Measurements from ENCODE around the gene PHKB. TPM values are rescaled to one million over a fixed set of nuclear protein-coding genes. Genes with fewer than 3 reads are reported as not detected.
"Not testable (repeated sequence)": the region's sequence is repeated elsewhere in the genome, so short reads cannot be mapped to it uniquely, and the experiment has no call there.

Gene PHKB
- polyA plus RNA-seq, 2 donors, result 19.5 to 21.2 TPM

DNA sequence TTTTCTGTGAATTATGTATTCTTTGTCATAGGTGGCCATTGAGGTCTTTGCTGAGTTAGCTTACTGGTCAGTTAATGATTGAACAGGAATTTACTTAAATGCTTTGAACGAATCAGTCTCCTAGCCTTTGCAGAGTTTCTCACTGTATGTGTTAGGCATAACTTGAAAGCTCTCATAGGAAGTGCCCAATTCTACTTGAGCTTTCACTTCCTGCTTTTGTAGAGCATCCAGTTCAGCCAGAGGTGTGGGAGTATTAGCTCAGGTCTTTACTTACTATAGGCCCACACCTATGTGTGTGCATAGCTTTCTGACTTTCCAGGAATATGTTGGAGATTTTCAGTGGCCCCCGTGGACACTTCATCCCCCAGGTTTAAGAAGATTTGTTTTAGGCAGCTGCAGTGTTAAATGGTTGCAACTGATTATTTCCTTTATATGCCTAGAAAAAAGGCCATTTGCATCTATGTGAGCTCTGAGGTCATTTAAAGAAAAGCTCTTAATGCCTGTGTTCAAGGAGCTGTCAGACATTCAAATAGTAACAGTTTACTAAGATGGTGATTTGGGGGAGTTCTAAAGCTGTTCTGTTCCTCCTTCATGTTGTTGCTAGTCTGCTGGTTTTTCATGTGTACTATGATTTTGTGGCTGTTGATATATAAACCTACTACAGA, 62.3 kb downstream of the PHKB start:
- H3K27ac ChIP-seq (ENCODE audit: low read depth in 2 of 2, low read length in 1 of 2), result no peak overlapping the region
- 64 to 72% methylated on average over 2 of the region's 2 CpGs for WGBS, 2 donors
- H3K36me3 ChIP-seq (ENCODE audit: control insufficient read depth in 2 of 2, insufficient read depth in 2 of 2, low read length in 1 of 2), result peaks cover 0 to 2% of the 10 kb centered on the region in 2 donors
- no peaks in the 10 kb centered on the region for H3K9me3 ChIP-seq (ENCODE audit: control insufficient read depth in 2 of 2, insufficient read depth in 1 of 2, low read depth in 1 of 2, low read length in 1 of 2)
- H3K4me3 ChIP-seq (ENCODE audit: low read depth in 1 of 2, low read length in 2 of 2), result no peak overlapping the region
- no peaks in the 10 kb centered on the region for H3K27me3 ChIP-seq (ENCODE audit: control insufficient read depth in 1 of 2, insufficient read depth in 2 of 2, low read length in 2 of 2)
- peaks cover 0 to 2% of the 10 kb centered on the region in 2 donors for H3K4me1 ChIP-seq (ENCODE audit: control insufficient read depth in 2 of 2, insufficient read depth in 2 of 2, low read length in 1 of 2)

DNA sequence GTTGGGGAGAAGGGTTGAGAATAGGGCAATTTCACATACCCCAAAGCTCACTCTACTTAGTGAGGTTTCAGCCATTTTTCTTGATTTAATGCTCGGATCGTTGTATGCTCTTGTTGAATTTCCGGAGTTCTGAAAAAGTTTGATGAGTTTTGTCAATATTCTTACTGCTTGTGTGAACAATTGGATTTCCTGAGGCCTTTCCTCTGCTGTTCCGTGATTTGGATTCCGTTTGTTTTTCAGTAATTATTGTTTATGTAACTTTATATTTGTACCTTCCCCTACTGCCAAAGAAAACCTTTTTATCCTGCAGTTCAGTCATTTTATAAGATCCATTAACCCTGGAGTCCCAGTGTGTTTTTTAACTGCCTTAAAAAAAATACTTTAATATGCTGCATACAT, 62.9 kb downstream of the PHKB start:
- Histone ChIP-seq H3K4me3 (ENCODE audit: low read depth in 1 of 2, low read length in 2 of 2) (no peak overlapping the region), H3K27me3 (ENCODE audit: control insufficient read depth in 1 of 2, insufficient read depth in 2 of 2, low read length in 2 of 2) (no peaks in the 10 kb centered on the region), H3K27ac (ENCODE audit: low read depth in 2 of 2, low read length in 1 of 2) (no peak overlapping the region), H3K9me3 (ENCODE audit: control insufficient read depth in 2 of 2, insufficient read depth in 1 of 2, low read depth in 1 of 2, low read length in 1 of 2) (no peaks in the 10 kb centered on the region), H3K36me3 (ENCODE audit: control insufficient read depth in 2 of 2, insufficient read depth in 2 of 2, low read length in 1 of 2) (peaks cover 0 to 2% of the 10 kb centered on the region in 2 donors), H3K4me1 (ENCODE audit: control insufficient read depth in 2 of 2, insufficient read depth in 2 of 2, low read length in 1 of 2) (peaks cover 0 to 2% of the 10 kb centered on the region in 2 donors)
- 79 to 82% methylated on average over 5 of the region's 5 CpGs for WGBS, 2 donors

DNA sequence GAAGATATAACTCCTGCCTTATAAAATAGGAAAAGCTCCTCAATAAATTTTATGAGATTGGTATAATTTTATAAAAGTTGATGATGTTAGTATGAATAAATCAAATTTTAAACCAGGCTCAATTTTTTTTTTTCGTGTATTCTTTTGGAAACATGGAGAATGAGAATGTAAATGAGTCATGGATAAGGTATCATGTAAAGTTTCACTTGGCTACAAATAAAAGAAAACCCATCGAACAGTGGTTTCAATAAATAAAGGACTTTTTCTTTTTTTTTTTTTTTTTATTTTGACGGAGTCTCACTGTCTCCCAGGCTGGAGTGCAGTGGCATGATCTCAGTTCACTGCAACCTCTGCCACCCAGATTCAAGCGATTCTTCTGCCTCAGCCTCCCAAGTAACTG, 67.3 kb downstream of the PHKB start:
- Histone ChIP-seq H3K27ac (ENCODE audit: low read depth in 2 of 2, low read length in 1 of 2) (no peak overlapping the region), H3K27me3 (ENCODE audit: control insufficient read depth in 1 of 2, insufficient read depth in 2 of 2, low read length in 2 of 2) (no peaks in the 10 kb centered on the region), H3K4me1 (ENCODE audit: control insufficient read depth in 2 of 2, insufficient read depth in 2 of 2, low read length in 1 of 2) (peaks cover 0 to 2% of the 10 kb centered on the region in 2 donors), H3K9me3 (ENCODE audit: control insufficient read depth in 2 of 2, insufficient read depth in 1 of 2, low read depth in 1 of 2, low read length in 1 of 2) (peaks cover 0 to 4% of the 10 kb centered on the region in 2 donors), H3K36me3 (ENCODE audit: control insufficient read depth in 2 of 2, insufficient read depth in 2 of 2, low read length in 1 of 2) (peaks cover 0 to 6% of the 10 kb centered on the region in 2 donors), H3K4me3 (ENCODE audit: low read depth in 1 of 2, low read length in 2 of 2) (no peak overlapping the region)
- 71 to 79% methylated on average over 4 of the region's 4 CpGs for WGBS, 2 donors

DNA sequence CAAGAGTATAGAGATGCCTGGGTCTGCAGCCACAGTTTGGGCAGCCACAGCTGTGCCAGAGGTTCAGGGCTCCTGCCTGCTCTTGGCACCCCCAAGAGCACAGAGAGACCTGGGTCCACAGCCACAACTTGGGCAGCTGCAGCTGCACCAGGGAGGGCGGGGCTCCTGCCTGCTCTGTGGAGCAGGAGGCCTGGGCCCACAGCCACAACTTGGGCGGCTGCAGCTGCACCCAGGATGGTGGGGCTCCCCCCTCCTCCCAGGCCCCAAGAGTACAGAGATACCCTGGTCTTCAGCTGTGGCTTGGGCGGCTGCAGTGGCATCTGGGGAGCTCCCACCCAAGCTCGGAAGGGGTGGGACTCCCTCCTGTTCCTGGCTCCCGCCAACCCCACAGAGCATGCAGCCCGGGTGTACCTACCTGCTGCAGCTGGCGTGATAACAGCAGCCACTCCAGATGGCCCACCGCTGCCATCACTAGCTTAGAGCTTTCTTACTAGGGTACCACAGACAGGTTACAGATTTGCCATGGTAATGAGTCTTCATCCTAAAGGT, 72.7 kb downstream of the PHKB start:
- H3K9me3 ChIP-seq (ENCODE audit: control insufficient read depth in 2 of 2, insufficient read depth in 1 of 2, low read depth in 1 of 2, low read length in 1 of 2), result peaks cover 0 to 4% of the 10 kb centered on the region in 2 donors
- WGBS, 2 donors, result 97% methylated on average over 7 to 8 of the region's 8 CpGs
- H3K4me3 ChIP-seq (ENCODE audit: low read depth in 1 of 2, low read length in 2 of 2), result no peak overlapping the region
- H3K4me1 ChIP-seq (ENCODE audit: control insufficient read depth in 2 of 2, insufficient read depth in 2 of 2, low read length in 1 of 2), result no peaks in the 10 kb centered on the region
- H3K27ac ChIP-seq (ENCODE audit: low read depth in 2 of 2, low read length in 1 of 2), result no peak overlapping the region
- peaks cover 3 to 6% of the 10 kb centered on the region in 2 donors for H3K36me3 ChIP-seq (ENCODE audit: control insufficient read depth in 2 of 2, insufficient read depth in 2 of 2, low read length in 1 of 2)
- no peaks in the 10 kb centered on the region for H3K27me3 ChIP-seq (ENCODE audit: control insufficient read depth in 1 of 2, insufficient read depth in 2 of 2, low read length in 2 of 2)

DNA sequence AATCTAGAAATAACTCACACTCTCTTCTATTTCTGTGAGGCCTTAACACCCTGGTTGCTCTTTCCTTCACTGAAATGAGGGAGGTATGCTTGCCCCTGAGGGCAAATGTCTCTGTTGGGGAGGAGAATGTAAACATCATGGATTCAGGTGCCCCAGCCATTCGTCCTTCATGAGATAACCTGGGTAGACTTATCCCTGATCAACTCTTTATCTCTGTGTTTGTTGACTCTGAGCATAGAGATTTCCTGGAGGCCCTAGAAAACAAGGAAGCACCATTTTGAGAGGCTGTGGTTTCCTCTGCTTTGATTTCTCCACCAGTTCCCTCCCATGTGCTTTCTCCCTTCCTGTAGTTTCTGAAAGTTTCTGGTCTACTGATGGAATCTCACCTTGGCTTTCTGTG, 77.3 kb downstream of the PHKB start:
- H3K36me3 ChIP-seq (ENCODE audit: control insufficient read depth in 2 of 2, insufficient read depth in 2 of 2, low read length in 1 of 2), result peaks cover 0 to 3% of the 10 kb centered on the region in 2 donors
- whole genome bisulfite sequencing, 2 donors, result 58 to 68% methylated on average over 1 of the region's 1 CpG
- H3K4me1 ChIP-seq (ENCODE audit: control insufficient read depth in 2 of 2, insufficient read depth in 2 of 2, low read length in 1 of 2), result no peaks in the 10 kb centered on the region
- H3K9me3 ChIP-seq (ENCODE audit: control insufficient read depth in 2 of 2, insufficient read depth in 1 of 2, low read depth in 1 of 2, low read length in 1 of 2), result no peaks in the 10 kb centered on the region
- no peak overlapping the region for H3K27ac ChIP-seq (ENCODE audit: low read depth in 2 of 2, low read length in 1 of 2)
- no peak overlapping the region for H3K4me3 ChIP-seq (ENCODE audit: low read depth in 1 of 2, low read length in 2 of 2)
- H3K27me3 ChIP-seq (ENCODE audit: control insufficient read depth in 1 of 2, insufficient read depth in 2 of 2, low read length in 2 of 2), result no peaks in the 10 kb centered on the region

DNA sequence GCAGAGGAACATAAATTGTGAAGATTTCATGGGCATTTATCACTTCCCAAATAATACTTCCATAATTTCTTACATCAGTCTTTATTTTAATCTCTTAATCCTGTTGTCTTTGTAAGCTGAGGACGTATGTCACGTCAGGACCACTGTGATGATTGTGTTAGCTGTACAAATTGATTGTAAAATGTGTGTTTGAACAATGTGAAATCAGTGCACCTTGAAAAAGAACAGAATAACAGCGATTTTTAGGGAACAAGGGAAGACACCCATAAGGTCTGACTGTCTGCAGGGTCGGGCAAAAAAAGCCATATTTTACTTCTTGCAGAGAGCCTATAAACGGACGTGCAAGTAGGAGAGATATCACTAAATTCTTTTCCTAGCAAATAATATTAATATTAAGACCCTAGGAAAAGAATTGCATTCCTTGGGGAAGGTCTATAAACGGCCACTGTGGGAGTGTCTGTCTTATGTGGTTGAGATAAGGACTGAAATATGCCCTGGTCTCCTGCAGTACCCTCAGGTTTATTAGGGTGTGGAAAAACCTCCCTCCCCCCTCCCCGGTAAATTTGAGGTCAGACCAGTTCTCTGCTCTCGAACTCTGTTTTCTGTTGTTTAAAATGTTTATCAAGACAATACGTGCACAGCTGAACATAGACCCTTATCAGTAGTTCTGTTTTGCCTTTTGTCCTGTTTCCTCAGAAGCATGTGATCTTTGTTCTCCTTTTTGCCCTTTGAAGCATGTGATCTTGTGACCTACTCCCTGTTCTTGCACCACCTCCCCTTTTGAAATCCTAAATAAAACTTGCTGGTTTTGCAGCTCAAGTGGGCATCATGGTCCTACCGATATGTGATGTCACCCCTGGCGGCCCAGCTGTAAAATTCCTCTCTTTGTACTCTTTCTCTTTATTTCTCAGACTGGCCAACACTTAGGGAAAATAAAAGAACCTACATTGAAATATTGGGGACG, 78.9 kb downstream of the PHKB start:
- H3K27me3 ChIP-seq (ENCODE audit: control insufficient read depth in 1 of 2, insufficient read depth in 2 of 2, low read length in 2 of 2); H3K4me3 ChIP-seq (ENCODE audit: low read depth in 1 of 2, low read length in 2 of 2); H3K9me3 ChIP-seq (ENCODE audit: control insufficient read depth in 2 of 2, insufficient read depth in 1 of 2, low read depth in 1 of 2, low read length in 1 of 2); H3K36me3 ChIP-seq (ENCODE audit: control insufficient read depth in 2 of 2, insufficient read depth in 2 of 2, low read length in 1 of 2); H3K4me1 ChIP-seq (ENCODE audit: control insufficient read depth in 2 of 2, insufficient read depth in 2 of 2, low read length in 1 of 2); H3K27ac ChIP-seq (ENCODE audit: low read depth in 2 of 2, low read length in 1 of 2): not testable (repeated sequence)
- WGBS, 2 donors, result 96% methylated on average over 13 of the region's 13 CpGs

DNA sequence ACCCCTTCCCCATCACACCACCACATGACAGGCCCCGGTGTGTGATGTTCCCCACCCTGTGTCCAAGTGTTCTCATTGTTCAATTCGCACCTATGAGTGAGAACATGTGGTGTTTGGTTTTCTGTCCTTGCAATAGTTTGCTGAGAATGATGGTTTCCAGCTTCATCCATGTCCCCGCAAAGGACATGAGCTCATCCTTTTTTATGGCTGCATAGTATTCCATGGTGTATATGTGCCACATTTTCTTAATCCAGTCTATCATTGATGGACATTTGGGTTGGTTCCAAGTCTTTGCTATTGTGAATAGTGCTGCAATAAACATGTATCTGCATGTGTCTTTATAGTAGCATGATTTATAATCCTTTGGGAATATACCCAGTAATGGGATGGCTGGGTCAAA, 80.0 kb downstream of the PHKB start:
- H3K4me3 ChIP-seq (ENCODE audit: low read depth in 1 of 2, low read length in 2 of 2); H3K9me3 ChIP-seq (ENCODE audit: control insufficient read depth in 2 of 2, insufficient read depth in 1 of 2, low read depth in 1 of 2, low read length in 1 of 2); H3K27ac ChIP-seq (ENCODE audit: low read depth in 2 of 2, low read length in 1 of 2); H3K36me3 ChIP-seq (ENCODE audit: control insufficient read depth in 2 of 2, insufficient read depth in 2 of 2, low read length in 1 of 2); H3K27me3 ChIP-seq (ENCODE audit: control insufficient read depth in 1 of 2, insufficient read depth in 2 of 2, low read length in 2 of 2); H3K4me1 ChIP-seq (ENCODE audit: control insufficient read depth in 2 of 2, insufficient read depth in 2 of 2, low read length in 1 of 2): not testable (repeated sequence)
- whole genome bisulfite sequencing, 2 donors, result 94 to 98% methylated on average over 3 of the region's 3 CpGs

DNA sequence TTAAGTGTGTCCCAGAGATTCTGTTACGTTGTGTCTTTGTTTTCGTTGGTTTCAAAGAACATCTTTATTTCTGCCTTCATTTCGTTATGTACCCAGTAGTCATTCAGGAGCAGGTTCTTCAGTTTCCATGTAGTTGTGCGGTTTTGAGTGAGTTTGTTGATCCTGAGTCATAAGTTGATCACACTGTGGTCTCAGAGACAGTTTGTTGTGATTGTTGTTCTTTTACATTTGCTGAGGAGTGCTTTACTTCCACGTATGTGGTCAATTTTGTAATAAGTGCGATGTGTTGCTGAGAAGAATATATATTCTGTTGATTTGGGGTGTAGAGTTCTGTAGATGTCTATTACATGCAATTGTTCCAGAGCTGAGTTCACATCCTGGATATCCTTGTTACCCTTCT, 83.1 kb downstream of the PHKB start:
- H3K36me3 ChIP-seq (ENCODE audit: control insufficient read depth in 2 of 2, insufficient read depth in 2 of 2, low read length in 1 of 2); H3K4me3 ChIP-seq (ENCODE audit: low read depth in 1 of 2, low read length in 2 of 2); H3K4me1 ChIP-seq (ENCODE audit: control insufficient read depth in 2 of 2, insufficient read depth in 2 of 2, low read length in 1 of 2); H3K27ac ChIP-seq (ENCODE audit: low read depth in 2 of 2, low read length in 1 of 2); H3K9me3 ChIP-seq (ENCODE audit: control insufficient read depth in 2 of 2, insufficient read depth in 1 of 2, low read depth in 1 of 2, low read length in 1 of 2); H3K27me3 ChIP-seq (ENCODE audit: control insufficient read depth in 1 of 2, insufficient read depth in 2 of 2, low read length in 2 of 2): not testable (repeated sequence)
- WGBS, 2 donors, result 83 to 89% methylated on average over 6 of the region's 6 CpGs

DNA sequence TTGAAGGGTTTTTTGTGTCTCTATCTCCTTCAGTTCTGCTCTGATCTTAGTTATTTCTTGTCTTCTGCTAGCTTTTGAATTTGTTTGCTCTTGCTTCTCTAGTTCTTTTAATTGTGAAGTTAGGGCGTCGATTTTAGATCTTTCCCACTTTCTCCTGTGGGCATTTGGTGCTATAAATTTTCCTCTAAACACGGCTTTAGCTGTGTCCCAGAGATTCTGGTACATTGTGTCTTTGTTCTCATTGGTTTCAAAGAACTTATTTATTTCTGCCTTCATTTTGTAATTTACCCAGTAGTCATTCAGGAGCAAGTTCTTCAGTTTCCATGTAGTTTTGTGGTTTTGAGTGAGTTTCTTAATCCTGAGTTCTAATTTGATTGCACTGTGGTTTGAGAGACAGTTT, 90.1 kb downstream of the PHKB start:
- 97 to 98% methylated on average over 3 of the region's 3 CpGs for WGBS, 2 donors
- peaks cover 3 to 17% of the 10 kb centered on the region in 2 donors for H3K36me3 ChIP-seq (ENCODE audit: control insufficient read depth in 2 of 2, insufficient read depth in 2 of 2, low read length in 1 of 2)
- not testable (repeated sequence) for H3K27me3 ChIP-seq (ENCODE audit: control insufficient read depth in 1 of 2, insufficient read depth in 2 of 2, low read length in 2 of 2); H3K27ac ChIP-seq (ENCODE audit: low read depth in 2 of 2, low read length in 1 of 2); H3K4me1 ChIP-seq (ENCODE audit: control insufficient read depth in 2 of 2, insufficient read depth in 2 of 2, low read length in 1 of 2); H3K4me3 ChIP-seq (ENCODE audit: low read depth in 1 of 2, low read length in 2 of 2)
- H3K9me3 ChIP-seq (ENCODE audit: control insufficient read depth in 2 of 2, insufficient read depth in 1 of 2, low read depth in 1 of 2, low read length in 1 of 2), result peaks cover 3 to 12% of the 10 kb centered on the region in 2 donors
